ENCODE data around the gene SNRNP35.

SNRNP35 gene

GRCh38 chr12:123457980-123458779 is at the start of gene SNRNP35:
Gene SNRNP35, plus strand, starts transcription at chr12:123458139. Its CDS starts 7,402 bp downstream, at chr12:123465541.
- no peak for TF ChIP-seq CTCF (IDR thresholded peaks at IDR 0.05)

- TF ChIP-seq CTCF (IDR thresholded peaks at IDR 0.05), result no peak
These were observed 47.9 kb upstream of the SNRNP35 start for GRCh38 chr12:123410041-123410412.

- no peak for TF ChIP-seq CTCF (IDR thresholded peaks at IDR 0.05)
These were observed 36.6 kb upstream of the SNRNP35 start for GRCh38 chr12:123421314-123421713.

GRCh38 chr12:123427036-123427769 is 30.7 kb upstream of the SNRNP35 start:
- no peak for TF ChIP-seq CTCF (IDR thresholded peaks at IDR 0.05)

GRCh38 chr12:123428591-123428990 is 29.3 kb upstream of the SNRNP35 start:
- no peak for TF ChIP-seq CTCF (IDR thresholded peaks at IDR 0.05)

- no peak for TF ChIP-seq CTCF (IDR thresholded peaks at IDR 0.05)
These were observed 24.3 kb upstream of the SNRNP35 start for GRCh38 chr12:123433615-123434014.

GRCh38 chr12:123435636-123436016 is 22.3 kb upstream of the SNRNP35 start:
- no peak for TF ChIP-seq CTCF (IDR thresholded peaks at IDR 0.05)

Measured in LNCAP (cell line).